ENCODE results near the gene F8A3. TPM values are rescaled to one million over a fixed set of nuclear protein-coding genes. Genes with fewer than 3 reads are reported as not detected.

F8A3 gene
- total RNA-seq, 1 donor from 2014 or later, result 0.31 TPM

GRCh38 chrX:155441097-155441496, 17.3 kb downstream of the F8A3 start:
- DNase-seq (ENCODE audit: low spot score), result no peak
- Mint-ChIP-seq H3K4me3 (ENCODE audit: unreplicated experiment) (no peak overlapping the region), H3K9me3 (ENCODE audit: unreplicated experiment) (peaks cover 6% of the 10 kb centered on the region), H3K36me3 (ENCODE audit: low read depth, unreplicated experiment) (peaks cover 15% of the 10 kb centered on the region), H3K27ac (ENCODE audit: unreplicated experiment) (no peak overlapping the region), H3K4me1 (ENCODE audit: unreplicated experiment) (no peaks in the 10 kb centered on the region), H3K27me3 (ENCODE audit: unreplicated experiment) (peaks cover 2% of the 10 kb centered on the region)
- no peak for TF ChIP-seq CTCF (IDR thresholded peaks at IDR 0.05; ENCODE audit: unreplicated experiment)

- DNase-seq (ENCODE audit: low spot score), result no peak
- Mint-ChIP-seq H3K9me3 (ENCODE audit: unreplicated experiment) (peaks cover 6% of the 10 kb centered on the region), H3K36me3 (ENCODE audit: low read depth, unreplicated experiment) (peaks cover 11% of the 10 kb centered on the region), H3K27me3 (ENCODE audit: unreplicated experiment) (peaks cover 2% of the 10 kb centered on the region), H3K4me1 (ENCODE audit: unreplicated experiment) (no peaks in the 10 kb centered on the region), H3K4me3 (ENCODE audit: unreplicated experiment) (no peak overlapping the region), H3K27ac (ENCODE audit: unreplicated experiment) (no peak overlapping the region)
- no peak for TF ChIP-seq CTCF (IDR thresholded peaks at IDR 0.05; ENCODE audit: unreplicated experiment)
These were observed 22.7 kb downstream of the F8A3 start for GRCh38 chrX:155435744-155436112.

GRCh38 chrX:155434906-155435743, 23.3 kb downstream of the F8A3 start:
- H3K36me3 Mint-ChIP-seq (ENCODE audit: low read depth, unreplicated experiment), result peaks cover 6% of the 10 kb centered on the region
- no peak overlapping the region for H3K27ac Mint-ChIP-seq (ENCODE audit: unreplicated experiment)
- H3K4me3 Mint-ChIP-seq (ENCODE audit: unreplicated experiment), result no peak overlapping the region
- no peaks in the 10 kb centered on the region for H3K27me3 Mint-ChIP-seq (ENCODE audit: unreplicated experiment)
- TF ChIP-seq CTCF (IDR thresholded peaks at IDR 0.05; ENCODE audit: unreplicated experiment), result no peak
- no peaks in the 10 kb centered on the region for H3K4me1 Mint-ChIP-seq (ENCODE audit: unreplicated experiment)
- no peak for DNase-seq (ENCODE audit: low spot score)
- H3K9me3 Mint-ChIP-seq (ENCODE audit: unreplicated experiment), result peaks cover 4% of the 10 kb centered on the region

- no peaks in the 10 kb centered on the region for H3K4me1 Mint-ChIP-seq (ENCODE audit: unreplicated experiment)
- peaks cover 1% of the 10 kb centered on the region for H3K27me3 Mint-ChIP-seq (ENCODE audit: unreplicated experiment)
- DNase-seq (ENCODE audit: low spot score), result no peak
- no peaks in the 10 kb centered on the region for H3K9me3 Mint-ChIP-seq (ENCODE audit: unreplicated experiment)
- H3K36me3 Mint-ChIP-seq (ENCODE audit: low read depth, unreplicated experiment), result no peaks in the 10 kb centered on the region
- no peak overlapping the region for H3K27ac Mint-ChIP-seq (ENCODE audit: unreplicated experiment)
- no peak overlapping the region for H3K4me3 Mint-ChIP-seq (ENCODE audit: unreplicated experiment)
- no peak for TF ChIP-seq CTCF (IDR thresholded peaks at IDR 0.05; ENCODE audit: unreplicated experiment)
These were observed 40.7 kb downstream of the F8A3 start for GRCh38 chrX:155417769-155418168.

Small RNAs within 50 kb of the gene (microRNA-seq; reads per million reads assigned to microRNA genes)
- not detected for gene MIR1184-3 (ENCODE audit: unreplicated experiment)

Other genes with a start within 250 kb of the F8A3 start
- gene VBP1, start 242.2 kb downstream of the F8A3 start, total RNA-seq (ENCODE audit: unreplicated experiment), result 39.0 TPM
- 1.3 TPM for gene RAB39B, start 194.1 kb downstream of the F8A3 start, total RNA-seq (ENCODE audit: unreplicated experiment)
- not detected for gene CLIC2, start 124.0 kb downstream of the F8A3 start, total RNA-seq (ENCODE audit: unreplicated experiment)
- gene F8A2, start 76.5 kb downstream of the F8A3 start, total RNA-seq (ENCODE audit: unreplicated experiment), result not detected
- gene SPRY3, start 154.0 kb upstream of the F8A3 start, total RNA-seq (ENCODE audit: unreplicated experiment), result 3.5 TPM
- 11.6 TPM for gene TMLHE, start 154.3 kb upstream of the F8A3 start, total RNA-seq (ENCODE audit: unreplicated experiment)

All from endothelial cell (in vitro differentiated cells).